ENCODE data around the gene DCAF11. TPM values are rescaled to one million over a fixed set of nuclear protein-coding genes. Genes with fewer than 3 reads are reported as not detected.
"Not testable (repeated sequence)": the region's sequence is repeated elsewhere in the genome, so short reads cannot be mapped to it uniquely, and the experiment has no call there.

The DCAF11 gene
- total RNA-seq, 1 donor from 2014 or later: 67.9 TPM

GRCh38 chr14:24095271-24096068 lies 19.1 kb upstream of the DCAF11 start:
- DNase-seq (ENCODE audit: low read depth in 2 of 2): no peak

- no peak for DNase-seq (ENCODE audit: low read depth in 2 of 2)
Measured at GRCh38 chr14:24096545-24097181, 17.9 kb upstream of the DCAF11 start.

- no peak for DNase-seq (ENCODE audit: low read depth in 2 of 2)
Measured at GRCh38 chr14:24098229-24098926, 16.2 kb upstream of the DCAF11 start.

GRCh38 chr14:24098927-24099813 lies 15.4 kb upstream of the DCAF11 start:
- DNase-seq (ENCODE audit: low read depth in 2 of 2): no peak

GRCh38 chr14:24100197-24100981 lies 14.2 kb upstream of the DCAF11 start:
- no peak for DNase-seq (ENCODE audit: low read depth in 2 of 2)

GRCh38 chr14:24100982-24101494 lies 13.5 kb upstream of the DCAF11 start:
- DNase-seq (ENCODE audit: low read depth in 2 of 2): no peak

GRCh38 chr14:24102357-24103048 lies 12.1 kb upstream of the DCAF11 start:
- no peak for DNase-seq (ENCODE audit: low read depth in 2 of 2)

- no peak for DNase-seq (ENCODE audit: low read depth in 2 of 2)
Measured at GRCh38 chr14:24103451-24103850, 11.1 kb upstream of the DCAF11 start.

- DNase-seq (ENCODE audit: low read depth in 2 of 2): not testable (repeated sequence)
Measured at GRCh38 chr14:24105609-24106239, 8.9 kb upstream of the DCAF11 start.

- no peak for DNase-seq (ENCODE audit: low read depth in 2 of 2)
Measured at GRCh38 chr14:24106672-24107271, 7.8 kb upstream of the DCAF11 start.

- DNase-seq (ENCODE audit: low read depth in 2 of 2): no peak
Measured at GRCh38 chr14:24108336-24108874, 6.2 kb upstream of the DCAF11 start.

- no peak for DNase-seq (ENCODE audit: low read depth in 2 of 2)
Measured at GRCh38 chr14:24110060-24110459, 4.5 kb upstream of the DCAF11 start.

- no peak for DNase-seq (ENCODE audit: low read depth in 2 of 2)
Measured at GRCh38 chr14:24110523-24110922, 4.1 kb upstream of the DCAF11 start.

- DNase-seq (ENCODE audit: low read depth in 2 of 2): no peak
Measured at GRCh38 chr14:24113379-24113800, 1.2 kb upstream of the DCAF11 start.

- peak; percentile 41 to 81 for DNase-seq (ENCODE audit: low read depth in 2 of 2)
Measured at GRCh38 chr14:24113801-24114531, 611 bp upstream of the DCAF11 start.

- no peak for DNase-seq (ENCODE audit: low read depth in 2 of 2)
Measured at GRCh38 chr14:24115422-24116127, 998 bp downstream of the DCAF11 start.

- DNase-seq (ENCODE audit: low read depth in 2 of 2): no peak
Measured at GRCh38 chr14:24116128-24116814, 1.7 kb downstream of the DCAF11 start.

All from dermis microvascular lymphatic vessel endothelial cell (primary cell).